AG04449 (cell line): ENCODE results near the gene PRKACA.
"Not testable (repeated sequence)": the region's sequence is repeated elsewhere in the genome, so short reads cannot be mapped to it uniquely, and the experiment has no call there.

Experiments
- CTCF ChIA-PET: fragments of 350-600 bp; formaldehyde crosslinking; extraction: SDS; loops from one replicate; lab custom pipeline; 2021; ENCODE audit warnings: antibody characterized with exemption; lab: Yijun Ruan, JAX
- POLR2A ChIA-PET: fragments of 400-600, 350-600 bp; formaldehyde crosslinking; extraction: SDS; loops from one replicate; lab custom pipeline; 2020; ENCODE audit warnings: antibody characterized with exemption, inconsistent platforms; lab: Yijun Ruan, JAX
- DNase-seq: peaks from one replicate; pipeline ENCODE4 v3.0.0-alpha.2; 2010; ENCODE audit warnings: low read depth, low spot score
- H3K4me3 ChIP-seq: 2 replicates; pipeline ENCODE4 v1.5.1; 2011; ENCODE audit warnings: low read depth, mild to moderate bottlenecking, control low read depth, low read length
- TF ChIP-seq, protein P1 (sequence below): IDR thresholded peaks from one replicate; pipeline ENCODE4 v1.5.1; 2011; ENCODE audit warnings: mild to moderate bottlenecking, moderate library complexity, low read length, control low read depth, inconsistent platforms; ENCODE audit not compliant: insufficient read depth; ENCODE audit errors: missing control alignments

PRKACA gene

GRCh38 chr19:14053500-14053899, 64.1 kb downstream of the PRKACA start:
- DNase-seq: no peak
- TF ChIP-seq, protein P1, sequence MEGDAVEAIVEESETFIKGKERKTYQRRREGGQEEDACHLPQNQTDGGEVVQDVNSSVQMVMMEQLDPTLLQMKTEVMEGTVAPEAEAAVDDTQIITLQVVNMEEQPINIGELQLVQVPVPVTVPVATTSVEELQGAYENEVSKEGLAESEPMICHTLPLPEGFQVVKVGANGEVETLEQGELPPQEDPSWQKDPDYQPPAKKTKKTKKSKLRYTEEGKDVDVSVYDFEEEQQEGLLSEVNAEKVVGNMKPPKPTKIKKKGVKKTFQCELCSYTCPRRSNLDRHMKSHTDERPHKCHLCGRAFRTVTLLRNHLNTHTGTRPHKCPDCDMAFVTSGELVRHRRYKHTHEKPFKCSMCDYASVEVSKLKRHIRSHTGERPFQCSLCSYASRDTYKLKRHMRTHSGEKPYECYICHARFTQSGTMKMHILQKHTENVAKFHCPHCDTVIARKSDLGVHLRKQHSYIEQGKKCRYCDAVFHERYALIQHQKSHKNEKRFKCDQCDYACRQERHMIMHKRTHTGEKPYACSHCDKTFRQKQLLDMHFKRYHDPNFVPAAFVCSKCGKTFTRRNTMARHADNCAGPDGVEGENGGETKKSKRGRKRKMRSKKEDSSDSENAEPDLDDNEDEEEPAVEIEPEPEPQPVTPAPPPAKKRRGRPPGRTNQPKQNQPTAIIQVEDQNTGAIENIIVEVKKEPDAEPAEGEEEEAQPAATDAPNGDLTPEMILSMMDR: no peak
- CTCF ChIA-PET: interaction anchor here (1.3 to 5.1 kb wide), 4 partner anchors 11 to 174 kb away, joined by 4 to 34 read pairs (median 10); partner anchors contain the start of gene MISP3
- H3K4me3 ChIP-seq: no peak overlapping the region
- POLR2A ChIA-PET: no interaction called here

DNA sequence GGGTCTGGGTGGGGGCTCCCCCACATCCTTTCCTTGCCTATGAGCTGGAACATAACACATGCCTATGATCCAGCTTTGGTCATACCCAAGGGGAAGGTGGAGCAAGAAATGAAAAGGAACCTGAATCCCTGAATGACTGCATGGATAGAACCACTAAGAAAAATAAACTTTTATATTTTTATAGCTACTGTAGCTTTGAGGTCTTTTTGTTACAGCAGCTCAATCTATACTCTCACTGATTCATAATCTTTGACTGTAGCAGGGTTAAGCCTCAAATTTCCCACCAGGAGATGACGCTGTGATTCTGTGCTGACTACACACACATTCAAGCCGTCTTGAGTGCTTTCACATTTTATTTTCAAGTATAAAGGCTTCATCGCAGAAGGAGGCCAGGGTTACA, 64.5 kb downstream of the PRKACA start:
- CTCF ChIA-PET: interaction anchor here (1.0 to 5.1 kb wide), 5 partner anchors 8 to 174 kb away, joined by 3 to 34 read pairs (median 5); partner anchors contain the start of genes MISP3 and PALM3
- no peak for DNase-seq
- no peak overlapping the region for H3K4me3 ChIP-seq
- POLR2A ChIA-PET: interaction anchor here (0.6 kb wide), 1 partner anchor 465 kb away, joined by 3 read pairs; no protein-coding TSS in a partner anchor
- TF ChIP-seq, protein P1: no peak

DNA sequence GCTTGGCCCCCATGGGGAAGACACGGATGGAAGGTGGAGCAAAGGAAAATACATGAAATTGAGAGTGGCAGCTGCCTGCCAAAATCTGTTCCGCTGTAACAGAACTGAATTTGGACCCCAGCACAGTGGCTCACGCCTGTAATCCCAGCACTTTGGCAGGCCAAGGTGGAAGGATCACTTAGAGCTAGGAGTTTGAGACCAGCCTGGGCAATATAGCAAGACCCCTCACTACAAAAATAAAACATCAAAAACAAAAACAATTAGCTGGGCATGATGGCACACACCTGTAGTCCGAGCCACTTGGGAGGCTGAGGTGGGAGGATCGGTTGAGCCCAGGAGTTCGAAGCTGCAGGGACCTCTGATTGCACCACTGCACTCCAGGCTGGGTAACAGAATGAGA, 65.1 kb downstream of the PRKACA start:
- POLR2A ChIA-PET: interaction anchor here (0.6 kb wide), 1 partner anchor 466 kb away, joined by 3 read pairs; no protein-coding TSS in a partner anchor

GRCh38 chr19:14051980-14052379, 65.6 kb downstream of the PRKACA start:
- CTCF ChIA-PET: interaction anchor here (1.0 to 11.1 kb wide), 5 partner anchors 7 to 173 kb away, joined by 3 to 106 read pairs (median 7); partner anchors contain the start of gene PALM3
- TF ChIP-seq, protein P1: no peak
- no peak for DNase-seq
- POLR2A ChIA-PET: no interaction called here
- H3K4me3 ChIP-seq: no peak overlapping the region

More for the DNA sequence above, 65.1 kb downstream of the PRKACA start:
- H3K4me3 ChIP-seq: no peak overlapping the region
- DNase-seq: no peak
- TF ChIP-seq, protein P1: no peak
- CTCF ChIA-PET: interaction anchor here (1.0 to 5.1 kb wide), 6 partner anchors 9 to 173 kb away, joined by 3 to 34 read pairs (median 6); partner anchors contain the start of genes MISP3 and PALM3

GRCh38 chr19:14050961-14051360, 66.6 kb downstream of the PRKACA start:
- H3K4me3 ChIP-seq, DNase-seq, POLR2A ChIA-PET: not testable (repeated sequence)
- CTCF ChIA-PET: interaction anchor here (0.9 to 11.1 kb wide), 5 partner anchors 8 to 170 kb away, joined by 4 to 106 read pairs (median 7); partner anchors contain the start of genes MISP3 and PALM3

DNA sequence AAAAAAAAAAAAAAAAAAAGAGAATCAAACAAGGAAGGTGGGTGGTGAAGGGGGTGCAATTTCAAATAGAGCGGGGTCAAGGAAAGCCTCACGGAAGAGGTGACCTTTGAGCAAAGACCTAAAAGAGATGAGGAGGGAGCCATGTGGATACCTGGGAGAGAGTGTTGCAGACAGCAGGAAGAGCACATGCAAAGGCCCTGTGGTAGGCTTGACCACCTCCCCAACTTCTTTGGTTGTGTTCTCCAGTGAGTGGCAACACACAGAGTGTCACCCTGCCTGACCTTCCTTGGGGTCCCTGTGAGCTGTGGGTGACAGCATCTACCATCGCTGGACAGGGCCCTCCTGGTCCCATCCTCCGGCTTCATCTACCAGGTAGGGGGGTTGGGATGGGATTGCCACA, 67.0 kb downstream of the PRKACA start:
- TF ChIP-seq, protein P1: no peak
- H3K4me3 ChIP-seq: no peak overlapping the region
- CTCF ChIA-PET: interaction anchor here (1.7 to 11.1 kb wide), 4 partner anchors 8 to 170 kb away, joined by 5 to 106 read pairs (median 20); partner anchors contain the start of gene PALM3
- POLR2A ChIA-PET: no interaction called here
- no peak for DNase-seq
